ENCODE measurements around the gene OCLN. TPM values are rescaled to one million over a fixed set of nuclear protein-coding genes. Genes with fewer than 3 reads are reported as not detected.
"Not testable (repeated sequence)": the region's sequence is repeated elsewhere in the genome, so short reads cannot be mapped to it uniquely, and the experiment has no call there.

OCLN gene
- polyA plus RNA-seq, 3 donors = 29.5 to 46.1 (median 43.5) TPM

- DNase-seq = no peak
Observed at GRCh38 chr5:69522035-69522434, 29.4 kb downstream of the OCLN start.

DNA sequence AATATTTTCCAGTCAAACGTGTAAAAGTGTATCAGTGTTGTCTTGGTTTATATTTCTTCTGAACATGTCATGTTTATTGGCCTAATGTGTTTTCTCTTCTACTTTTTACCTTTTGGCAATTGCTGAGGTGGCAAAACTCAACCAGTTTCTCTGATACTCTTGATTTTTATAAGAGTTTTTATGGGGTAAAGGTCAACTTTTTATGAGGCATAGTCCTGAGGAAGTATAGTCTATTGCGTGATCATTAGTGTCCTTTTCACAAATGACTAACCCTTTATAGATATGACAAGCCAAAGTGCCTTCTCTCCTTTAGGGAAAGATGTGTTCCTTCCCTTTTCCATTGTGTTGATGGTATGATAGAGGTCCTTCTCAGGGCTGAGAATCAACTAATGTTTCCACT is 32.9 kb downstream of the OCLN start:
- DNase-seq = no peak

- DNase-seq = no peak
Observed at GRCh38 chr5:69526660-69527059, 34.1 kb downstream of the OCLN start.

- no peak for DNase-seq
Observed at GRCh38 chr5:69527128-69527770, 34.7 kb downstream of the OCLN start.

DNA sequence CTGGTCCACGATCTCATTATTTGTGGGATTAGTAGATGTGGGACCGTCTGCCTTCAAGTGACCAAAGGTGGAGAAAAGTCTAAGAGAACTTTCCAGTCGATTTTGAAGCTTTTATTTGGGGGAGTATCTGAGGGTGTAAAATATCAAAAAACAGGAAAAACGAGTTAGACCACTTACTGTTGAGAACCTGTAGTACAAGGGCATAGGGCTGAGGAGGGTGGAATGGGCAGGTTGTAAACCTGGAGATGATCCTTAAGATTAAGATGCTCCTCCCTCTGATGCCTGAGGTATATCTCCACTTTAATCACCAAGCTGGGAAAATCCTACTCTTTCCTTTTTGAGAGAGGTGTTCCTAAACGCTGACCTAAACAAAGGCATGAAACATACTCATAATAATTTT is 35.4 kb downstream of the OCLN start:
- DNase-seq = peak; percentile 41

- DNase-seq = no peak
Observed at GRCh38 chr5:69528609-69529008, 36.0 kb downstream of the OCLN start.

DNA sequence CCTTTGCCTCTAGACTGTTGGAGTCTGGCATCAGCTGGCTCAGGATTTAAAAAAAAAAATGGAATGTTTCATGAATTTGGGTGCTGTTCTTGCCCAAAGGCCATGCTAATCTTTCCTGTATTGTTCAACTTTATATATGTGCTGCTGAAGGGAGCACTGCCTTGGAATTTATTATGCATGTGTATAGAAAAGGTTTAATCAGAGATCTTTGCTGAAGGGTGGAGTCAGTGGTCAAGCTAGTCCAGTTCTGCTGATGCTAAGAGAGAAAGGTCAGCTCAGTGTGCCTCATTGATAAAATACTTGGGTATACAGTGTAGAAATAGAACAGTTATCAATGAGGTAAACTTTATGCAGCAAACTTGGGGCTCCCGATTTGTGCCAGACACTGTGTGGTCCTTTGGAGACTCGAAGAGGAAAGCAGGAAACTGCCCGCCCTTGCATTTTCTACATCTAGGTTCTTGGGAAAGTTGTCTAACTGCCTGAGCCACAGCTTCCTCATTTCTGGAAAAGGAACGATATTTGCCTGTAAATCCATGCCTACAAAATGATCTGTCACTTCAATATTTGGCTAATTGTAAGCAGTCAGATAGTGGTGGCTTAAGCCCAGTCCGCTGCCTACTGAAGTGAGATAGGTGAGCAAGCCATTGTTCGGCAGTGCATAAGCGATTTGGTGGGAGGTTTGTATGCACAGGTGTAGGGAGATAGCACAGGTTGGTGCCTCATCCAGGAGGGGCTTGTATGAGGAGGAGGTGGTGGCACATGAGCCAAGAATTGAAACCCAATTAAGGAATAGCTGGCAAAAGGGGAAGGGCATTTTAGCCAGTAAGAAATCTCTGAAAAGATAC is 38.2 kb downstream of the OCLN start:
- DNase-seq = no peak

DNA sequence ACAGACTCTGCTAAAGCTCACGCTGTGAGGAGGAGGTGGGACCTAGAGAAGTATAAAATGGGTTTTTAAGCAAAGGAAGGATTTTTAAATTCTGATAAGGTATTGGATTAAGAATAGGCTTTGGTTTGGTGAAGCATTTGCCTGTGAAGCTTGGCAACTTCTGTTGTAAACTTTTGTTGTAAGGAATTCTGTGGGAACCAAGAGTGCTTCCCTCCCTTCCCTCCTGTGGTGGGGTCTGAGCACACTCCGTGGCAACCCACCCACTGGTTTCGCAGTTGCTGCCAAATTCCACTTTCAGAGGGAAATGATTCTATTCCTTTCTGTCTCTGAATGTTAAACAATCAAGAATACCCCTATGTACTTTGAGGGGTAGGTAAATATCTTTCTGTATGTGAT is 38.8 kb downstream of the OCLN start:
- DNase-seq = no peak

- DNase-seq = not testable (repeated sequence)
Observed at GRCh38 chr5:69537911-69538310, 45.3 kb downstream of the OCLN start.

DNA sequence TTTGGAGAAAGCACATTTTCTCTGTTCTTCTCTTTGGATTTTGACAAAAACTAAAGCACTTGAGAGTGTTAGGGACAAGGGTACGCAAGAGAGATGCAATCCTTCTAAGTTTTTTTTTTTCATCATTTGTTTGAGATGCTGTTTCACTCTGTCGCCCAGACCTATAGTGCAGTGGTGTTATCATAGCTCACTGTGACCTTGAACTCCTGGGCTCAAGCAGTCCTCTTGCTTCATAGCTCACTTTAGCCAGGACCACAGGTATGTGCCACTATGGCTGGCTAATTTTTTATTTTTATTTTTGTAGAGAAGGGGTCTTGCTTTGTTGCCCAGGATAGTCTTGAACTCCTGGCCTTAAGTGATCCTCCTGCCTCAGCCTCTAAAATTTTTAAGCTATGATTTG is 46.1 kb downstream of the OCLN start:
- DNase-seq = not testable (repeated sequence)

DNA sequence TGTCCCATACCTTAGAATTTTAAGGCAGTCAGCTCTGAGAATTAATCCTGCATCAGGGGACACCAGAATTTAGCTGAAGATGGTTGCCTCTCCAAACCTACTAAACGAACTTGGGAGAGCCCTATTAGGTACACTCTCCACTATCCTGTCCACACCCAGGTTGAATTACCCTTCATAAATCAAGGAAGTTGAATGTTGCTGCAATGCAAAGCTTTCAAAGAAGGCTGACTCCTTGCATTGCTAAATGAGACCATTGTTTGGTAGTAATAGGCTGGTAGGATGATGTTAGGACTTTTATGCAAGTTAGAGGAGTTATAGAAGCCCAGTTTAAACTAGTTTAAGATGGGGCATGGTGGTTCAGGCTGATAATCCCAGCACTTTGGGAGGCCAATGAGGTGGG is 48.8 kb downstream of the OCLN start:
- DNase-seq = not testable (repeated sequence)

DNA sequence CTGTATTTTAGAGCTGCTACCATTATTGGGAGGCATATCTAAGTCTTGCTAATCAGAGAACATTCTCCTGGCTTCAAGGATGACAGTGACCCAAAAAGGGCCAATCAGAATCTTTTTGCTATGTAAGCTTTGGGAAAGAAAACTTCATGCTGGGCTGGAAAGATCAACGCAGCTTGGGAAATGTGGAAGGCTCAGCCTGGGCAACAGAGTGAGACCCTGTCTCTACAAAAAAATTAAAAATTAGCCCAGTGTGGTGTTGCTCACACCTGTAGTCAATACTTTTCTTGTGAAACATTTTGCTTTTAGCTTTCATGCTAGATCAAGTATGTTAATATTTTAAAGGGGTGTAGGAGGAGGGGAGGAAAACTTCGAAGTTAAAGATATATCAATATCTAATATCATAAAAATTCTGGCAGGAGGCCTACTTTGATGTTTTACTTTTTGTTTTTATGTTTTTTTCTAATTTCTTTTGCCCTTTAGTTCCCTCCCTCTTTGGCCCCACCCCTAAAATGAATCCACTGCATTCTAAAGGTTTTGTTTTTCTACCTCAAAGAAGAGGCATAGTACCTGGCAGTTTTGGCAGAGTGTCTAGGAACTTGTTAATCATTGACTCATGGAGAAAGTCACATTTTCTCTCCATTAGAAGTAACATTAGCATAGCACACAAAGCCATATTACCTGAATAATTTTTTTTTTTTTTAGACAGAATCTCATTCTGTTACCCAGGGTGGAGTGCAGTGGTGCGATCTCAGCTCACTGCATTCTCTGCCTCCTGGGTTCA is 50.4 kb downstream of the OCLN start:
- not testable (repeated sequence) for DNase-seq

GRCh38 chr5:69544602-69545001 is 52.0 kb downstream of the OCLN start:
- DNase-seq = not testable (repeated sequence)

GRCh38 chr5:69559908-69560330 is 67.3 kb downstream of the OCLN start, which contains the start of gene GTF2H2C:
Gene GTF2H2C (plus strand): TSS chr5:69560191. CDS start chr5:69565133, 4,942 bp downstream.
- DNase-seq = peak; percentile 63

GRCh38 chr5:69560587-69561431 is 68.2 kb downstream of the OCLN start:
- DNase-seq = not testable (repeated sequence)

DNA sequence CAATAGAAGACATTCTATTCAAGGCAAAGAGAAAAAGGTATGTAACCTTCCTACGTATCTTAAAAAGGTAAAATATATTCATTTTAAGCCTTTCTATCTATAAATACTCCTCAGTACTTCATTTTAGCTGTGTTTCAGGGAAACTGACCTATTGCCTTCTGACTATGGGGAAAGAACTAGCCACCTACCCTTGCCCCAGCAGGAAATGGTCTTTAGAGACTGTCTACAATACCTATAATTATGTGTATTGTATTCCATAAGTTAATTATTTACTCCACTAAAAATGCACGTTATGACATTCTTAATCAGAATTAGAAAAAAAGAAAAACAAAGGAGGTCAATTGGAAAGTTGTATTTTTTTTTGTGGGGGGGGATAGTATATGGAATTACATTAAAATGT is 73.6 kb downstream of the OCLN start:
- not testable (repeated sequence) for DNase-seq

DNA sequence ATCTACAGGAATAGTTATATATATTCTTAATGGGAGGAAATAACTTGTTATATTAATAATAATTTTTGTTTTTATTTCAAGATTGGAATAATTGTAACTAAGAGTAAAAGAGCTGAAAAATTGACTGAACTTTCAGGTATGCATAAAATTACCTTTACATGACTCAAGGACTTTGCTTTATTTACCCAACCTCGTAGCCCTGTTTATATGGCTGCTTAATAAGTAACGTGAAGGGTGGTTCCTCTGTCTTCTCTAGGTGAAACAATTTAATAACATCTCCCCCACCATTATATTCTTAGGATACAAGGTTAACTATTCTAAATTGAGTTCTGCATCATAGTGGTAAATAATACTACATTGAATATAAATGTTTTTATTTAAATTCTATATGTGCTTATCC is 75.5 kb downstream of the OCLN start:
- DNase-seq = not testable (repeated sequence)

DNA sequence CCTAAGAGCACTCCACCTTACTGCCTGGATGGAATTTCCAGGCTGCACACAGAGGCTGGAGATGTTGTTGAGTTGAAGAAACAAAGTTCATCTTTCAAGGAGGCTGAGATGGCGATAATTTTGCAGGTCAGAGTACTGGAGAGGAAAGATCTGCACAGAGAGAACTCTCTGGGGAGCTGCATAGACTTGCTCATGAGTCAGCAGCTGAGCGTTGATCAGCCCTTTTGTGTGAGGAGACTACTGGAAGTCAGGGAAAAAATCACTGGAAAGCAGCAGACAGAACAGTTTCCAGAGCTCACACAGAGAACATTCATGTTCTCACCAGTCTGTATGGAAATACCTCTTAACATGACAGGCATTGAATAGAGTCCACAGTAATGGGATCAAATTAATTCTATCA is 90.8 kb downstream of the OCLN start:
- DNase-seq = not testable (repeated sequence)

DNA sequence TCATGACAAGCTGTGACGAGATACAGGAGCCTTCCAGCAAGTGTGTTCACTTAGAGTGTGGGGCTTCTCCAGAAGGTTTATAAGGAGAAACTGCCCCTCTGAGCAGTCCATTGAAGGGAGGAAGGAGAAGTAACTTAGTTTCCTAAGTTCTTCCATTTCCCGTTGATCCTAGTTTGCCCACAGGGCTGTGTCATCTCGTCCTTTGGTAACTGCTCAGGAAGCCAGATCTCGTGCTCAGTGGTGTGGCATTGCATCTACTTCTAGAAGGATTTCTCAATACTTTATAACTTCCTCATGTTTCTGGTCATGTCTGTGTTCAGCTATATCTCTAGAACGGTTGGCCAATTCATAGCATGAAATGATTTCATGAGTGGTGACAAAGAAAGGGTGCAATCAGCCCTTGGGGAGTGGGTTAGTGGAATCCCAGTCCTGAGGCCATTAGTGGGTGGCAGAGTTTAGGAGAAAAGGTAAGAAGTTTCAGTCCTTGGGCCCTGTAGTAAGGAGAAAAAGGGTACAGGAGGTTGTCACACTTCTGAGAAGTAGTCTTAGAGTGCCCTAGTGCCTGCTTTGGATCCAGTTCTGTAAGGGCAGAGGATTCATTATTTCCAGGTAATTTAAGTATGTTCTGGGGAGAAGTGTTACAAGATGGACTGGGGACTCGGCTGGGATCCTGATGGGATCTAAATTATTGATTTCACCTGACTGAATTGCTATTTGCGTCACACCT is 103.7 kb downstream of the OCLN start:
- DNase-seq = not testable (repeated sequence)

GRCh38 chr5:69601947-69602346 is 109.4 kb downstream of the OCLN start:
- DNase-seq = not testable (repeated sequence)

GRCh38 chr5:69606839-69607238 is 114.2 kb downstream of the OCLN start:
- not testable (repeated sequence) for DNase-seq
